Endothelial cell of umbilical vein (primary cell): Measurements from ENCODE around the gene GLCE. TPM values are rescaled to one million over a fixed set of nuclear protein-coding genes. Genes with fewer than 3 reads are reported as not detected.

Experiments used
- BruUV-seq: library from RNA; stranded (reverse); fragments of 400-500 nt; replicated peaks from 2 replicates; lab custom pipeline; 2021; lab: Mats Ljungman, UMichigan
- CTCF ChIA-PET: fragments of 300-600, 350-600 bp; sonication (Branson Sonifier 250); formaldehyde crosslinking; loops from one replicate; lab custom pipeline; 2021; ENCODE audit warnings: antibody characterized with exemption, inconsistent platforms; lab: Charles Lee
- POLR2A ChIA-PET: fragments of 300-600, 350-600 bp; sonication (Branson Sonifier 250); formaldehyde crosslinking; loops from one replicate; lab custom pipeline; 2021; ENCODE audit warnings: antibody characterized with exemption, inconsistent platforms; lab: Charles Lee
- DNase-seq: peaks from one replicate; pipeline ENCODE4 v3.0.0-alpha.2; 2011; ENCODE audit warnings: low read depth, low spot score
- FAIRE-seq: peaks from 2 replicates; lab custom pipeline; 2011; peaks lifted over from hg19 to GRCh38; lab: Jason Lieb, UNC
- H2AFZ ChIP-seq: 2 replicates; pipeline ENCODE4 v1.6.0; 2012; ENCODE audit warnings: low read depth, low read length, control low read depth, inconsistent platforms
- H3K27ac ChIP-seq: 2 replicates; pipeline ENCODE4 v1.5.1; 2011; ENCODE audit warnings: low read depth, mild to moderate bottlenecking, control low read depth, low read length, moderate library complexity; ENCODE audit not compliant: insufficient read depth
- H3K27me3 ChIP-seq, 2 experiments: 2 replicates each; pipeline versions ENCODE4 v1.6.0 to v1.6.1; 2011; ENCODE audit warnings: low read length in 2 of 2, mixed read lengths in 1 of 2; ENCODE audit not compliant: control insufficient read depth in 2 of 2, insufficient read depth in 2 of 2
- H3K36me3 ChIP-seq, 2 experiments: 2 replicates in 1 of 2; 3 replicates in 1 of 2; pipeline ENCODE4 v1.5.1; 2011; ENCODE audit warnings: low read length in 2 of 2, mild to moderate bottlenecking in 1 of 2, moderate library complexity in 1 of 2; ENCODE audit not compliant: control insufficient read depth in 2 of 2, insufficient read depth in 2 of 2; ENCODE audit errors: extremely low read depth in 1 of 2
- H3K4me1 ChIP-seq: 3 replicates; pipeline ENCODE4 v1.5.1; 2011; ENCODE audit warnings: mild to moderate bottlenecking, low read length; ENCODE audit not compliant: control insufficient read depth, insufficient read depth; ENCODE audit errors: extremely low read depth
- H3K4me2 ChIP-seq: 2 replicates; pipeline ENCODE4 v1.6.1; 2011; ENCODE audit warnings: low read length, control low read depth, mixed read lengths; ENCODE audit not compliant: insufficient read depth
- H3K4me3 ChIP-seq, 3 experiments: fragments of 200-600 bp in 1 of 3; sonication (generic), shearing (Covaris generic) in 1 of 3; replicated peaks in 1 of 3; 2 replicates each; pipeline ENCODE4 v1.5.1; 2011 to 2016; ENCODE audit warnings: control low read depth in 3 of 3, low read length in 3 of 3, mild to moderate bottlenecking in 2 of 3, inconsistent platforms in 1 of 3, low read depth in 1 of 3, moderate library complexity in 1 of 3; ENCODE audit not compliant: insufficient read depth in 1 of 3
- H3K79me2 ChIP-seq: 2 replicates; pipeline ENCODE4 v1.6.0; 2012; ENCODE audit warnings: low read length, inconsistent platforms; ENCODE audit not compliant: control insufficient read depth, insufficient read depth
- H3K9ac ChIP-seq: replicated peaks from 2 replicates; pipeline ENCODE3; 2011; ENCODE audit warnings: low read length, control low read depth; ENCODE audit not compliant: insufficient read depth; ENCODE audit errors: extremely low read depth
- H3K9me1 ChIP-seq: replicated peaks from 3 replicates; pipeline ENCODE4 v1.6.0; 2011; ENCODE audit warnings: mild to moderate bottlenecking, low read length; ENCODE audit not compliant: control insufficient read depth, insufficient read depth; ENCODE audit errors: extremely low read depth
- H3K9me3 ChIP-seq: replicated peaks from 2 replicates; pipeline ENCODE4 v1.5.1; 2012; ENCODE audit warnings: low read length, inconsistent platforms; ENCODE audit not compliant: control insufficient read depth, insufficient read depth
- H4K20me1 ChIP-seq: replicated peaks from 2 replicates; pipeline ENCODE3; 2011; ENCODE audit warnings: mild to moderate bottlenecking, low read length; ENCODE audit not compliant: control insufficient read depth, insufficient read depth; ENCODE audit errors: extremely low read depth
- EZH2 ChIP-seq: IDR thresholded peaks from 2 replicates; pipeline ENCODE4 v1.6.1; 2012; ENCODE audit warnings: borderline replicate concordance, low read depth, mild to moderate bottlenecking, moderate library complexity, low read length, inconsistent platforms; ENCODE audit not compliant: severe bottlenecking
- POLR2A ChIP-seq: IDR thresholded peaks from 2 replicates; pipeline ENCODE4 v1.6.1; 2012; ENCODE audit warnings: low read depth, mild to moderate bottlenecking, control low read depth, low read length
- dilution Hi-C: fragments of 300-500 bp; cut with MboI; formaldehyde crosslinking; loops from one replicate; pipeline ENCODE4 v1.15.0; 2019; ENCODE audit warnings: low sequenced_read_pairs; ENCODE audit not compliant: extremely low pct_ligation_motif_present
- intact Hi-C: fragments of 100-400 bp; cut with micrococcal nuclease; formaldehyde crosslinking; loops from one replicate; pipeline ENCODE4 v1.10.0; 2022
- polyA plus RNA-seq, 4 experiments: library from polyadenylated mRNA; depleted of rRNA in 3 of 4; stranded (reverse) in 3 of 4; unstranded in 1 of 4; fragments of >200 nt; gene quantifications; 2 replicates each; pipeline versions ENCODE4 v1.2.1 to v1.2.3, GENCODE V29; 2011 to 2012; ENCODE audit warnings: missing spikeins in 1 of 4
- total RNA-seq: library from RNA; stranded (reverse); gene quantifications from 2 replicates; pipeline ENCODE4 v1.2.3, GENCODE V29; 2021
- TF ChIP-seq, protein P1 (sequence below), 2 donors: IDR thresholded peaks; 1 replicate in 1 of 2; 2 replicates in 1 of 2; pipeline ENCODE4 v1.5.1; 2011; ENCODE audit warnings: low read length in 2 of 2, mild to moderate bottlenecking in 2 of 2, moderate library complexity in 2 of 2, control low read depth in 1 of 2, inconsistent platforms in 1 of 2, low read depth in 1 of 2; ENCODE audit not compliant: insufficient read depth in 1 of 2; ENCODE audit errors: extremely low read depth in 1 of 2
- TF ChIP-seq, protein P2 (sequence below): IDR thresholded peaks from 2 replicates; pipeline ENCODE4 v1.6.1; 2011; ENCODE audit not compliant: insufficient read depth, insufficient read length

The GLCE gene
- total and polyA plus RNA-seq, 2 donors (not counting 3 experiments of a cell fraction or from before 2014, with no cell fraction given), result 48.1 to 86.6 TPM

DNA sequence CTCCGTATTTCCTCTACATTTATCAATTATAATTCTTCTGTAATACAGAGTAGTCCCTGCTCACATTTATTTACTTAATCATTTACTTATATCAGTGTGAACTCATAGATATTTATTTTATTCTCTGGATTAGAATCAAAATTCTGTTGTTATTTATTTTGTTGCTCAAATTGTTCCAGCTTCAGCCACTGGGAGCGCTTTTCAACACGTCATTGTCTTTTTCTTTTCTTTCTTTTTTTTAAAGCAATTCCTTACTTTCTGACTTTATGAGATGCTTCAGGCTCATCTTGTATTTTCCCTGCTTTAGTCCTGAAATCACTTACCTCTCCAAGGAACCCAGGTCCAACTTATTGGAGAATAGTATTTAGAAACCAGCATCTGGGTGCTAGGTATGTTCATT lies 53.4 kb downstream of the GLCE start:
- FAIRE-seq (no peak), DNase-seq (no peak)
- no TSS peak for BruUV-seq
- Histone ChIP-seq H3K27ac (no peak overlapping the region), H3K79me2 (peaks cover 5% of the 10 kb centered on the region), H3K27me3 (no peaks in the 10 kb centered on the region), H3K4me1 (no peaks in the 10 kb centered on the region), H4K20me1 (no peaks in the 10 kb centered on the region), H3K4me2 (no peak overlapping the region), H3K9ac (no peak overlapping the region), H3K9me3 (no peaks in the 10 kb centered on the region), H2AFZ (no peak overlapping the region), H3K9me1 (no peaks in the 10 kb centered on the region), H3K4me3 (no peak overlapping the region), H3K36me3 (no peaks in the 10 kb centered on the region)
- dilution Hi-C loops, result no loop called here
- intact Hi-C loops, result no loop called here
- TF ChIP-seq, protein P1, sequence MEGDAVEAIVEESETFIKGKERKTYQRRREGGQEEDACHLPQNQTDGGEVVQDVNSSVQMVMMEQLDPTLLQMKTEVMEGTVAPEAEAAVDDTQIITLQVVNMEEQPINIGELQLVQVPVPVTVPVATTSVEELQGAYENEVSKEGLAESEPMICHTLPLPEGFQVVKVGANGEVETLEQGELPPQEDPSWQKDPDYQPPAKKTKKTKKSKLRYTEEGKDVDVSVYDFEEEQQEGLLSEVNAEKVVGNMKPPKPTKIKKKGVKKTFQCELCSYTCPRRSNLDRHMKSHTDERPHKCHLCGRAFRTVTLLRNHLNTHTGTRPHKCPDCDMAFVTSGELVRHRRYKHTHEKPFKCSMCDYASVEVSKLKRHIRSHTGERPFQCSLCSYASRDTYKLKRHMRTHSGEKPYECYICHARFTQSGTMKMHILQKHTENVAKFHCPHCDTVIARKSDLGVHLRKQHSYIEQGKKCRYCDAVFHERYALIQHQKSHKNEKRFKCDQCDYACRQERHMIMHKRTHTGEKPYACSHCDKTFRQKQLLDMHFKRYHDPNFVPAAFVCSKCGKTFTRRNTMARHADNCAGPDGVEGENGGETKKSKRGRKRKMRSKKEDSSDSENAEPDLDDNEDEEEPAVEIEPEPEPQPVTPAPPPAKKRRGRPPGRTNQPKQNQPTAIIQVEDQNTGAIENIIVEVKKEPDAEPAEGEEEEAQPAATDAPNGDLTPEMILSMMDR (IDR thresholded peaks at IDR 0.05; ENCODE audit: extremely low read depth in 1 of 2, insufficient read depth in 1 of 2, low read depth in 1 of 2, low read length in 2 of 2), result peak in 1 of 2 donors; percentile 3
- no peak for TF ChIP-seq POLR2A
- no peak for TF ChIP-seq EZH2
- CTCF ChIA-PET, result interaction anchor here (1.0 kb wide), 1 partner anchor 13 kb away, joined by 4 read pairs; no protein-coding TSS in a partner anchor
- POLR2A ChIA-PET, result no interaction called here

DNA sequence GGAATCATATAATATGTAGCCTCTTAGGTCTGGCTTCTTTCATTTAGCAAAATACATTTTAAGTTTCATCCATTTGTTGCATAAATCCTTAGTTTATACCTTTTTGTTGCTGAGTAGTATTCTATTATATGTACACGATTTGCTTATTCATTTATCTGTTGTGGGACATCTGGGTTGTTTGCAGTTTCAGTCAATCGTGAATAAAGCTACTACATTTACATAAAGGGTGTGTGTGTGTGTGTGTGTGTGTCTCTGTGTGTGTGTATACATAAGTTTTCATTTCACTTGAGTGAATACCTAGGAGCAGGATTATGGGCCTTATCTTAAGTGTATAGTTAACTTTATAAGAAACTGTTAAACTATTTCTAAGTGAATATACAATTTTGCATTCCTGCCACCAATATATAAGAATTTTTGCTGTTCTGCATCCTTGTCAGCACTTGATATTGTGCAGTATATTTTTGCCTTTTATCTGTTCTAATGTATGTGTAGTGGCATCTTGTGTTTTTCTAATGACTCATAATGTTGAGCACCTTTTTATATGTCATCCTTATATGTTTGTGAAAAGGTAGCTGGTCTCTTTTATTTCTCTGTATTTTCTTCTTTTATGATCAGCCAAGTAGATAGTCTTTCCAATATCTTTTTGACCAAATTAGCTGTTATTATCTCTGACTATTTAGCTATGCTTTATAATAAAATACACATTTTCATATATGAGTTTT lies 55.0 kb downstream of the GLCE start:
- Histone ChIP-seq H3K9ac (no peak overlapping the region), H3K79me2 (peaks cover 4% of the 10 kb centered on the region), H3K9me1 (no peaks in the 10 kb centered on the region), H3K27me3 (no peaks in the 10 kb centered on the region), H3K9me3 (no peaks in the 10 kb centered on the region), H4K20me1 (no peaks in the 10 kb centered on the region), H3K4me1 (no peaks in the 10 kb centered on the region), H3K27ac (no peak overlapping the region), H3K36me3 (no peaks in the 10 kb centered on the region), H3K4me3 (no peak overlapping the region), H3K4me2 (no peak overlapping the region), H2AFZ (no peak overlapping the region)
- intact Hi-C loops, result no loop called here
- TF ChIP-seq, protein P2, sequence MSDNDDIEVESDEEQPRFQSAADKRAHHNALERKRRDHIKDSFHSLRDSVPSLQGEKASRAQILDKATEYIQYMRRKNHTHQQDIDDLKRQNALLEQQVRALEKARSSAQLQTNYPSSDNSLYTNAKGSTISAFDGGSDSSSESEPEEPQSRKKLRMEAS, result no peak
- DNase-seq (no peak), FAIRE-seq (no peak)
- no TSS peak for BruUV-seq
- CTCF ChIA-PET, result interaction anchor here (0.6 to 1.4 kb wide), 4 partner anchors 10 to 156 kb away, joined by 3 read pairs; no protein-coding TSS in a partner anchor
- POLR2A ChIA-PET, result interaction anchor here (0.5 kb wide), 1 partner anchor 147 kb away, joined by 4 read pairs; no protein-coding TSS in a partner anchor
- dilution Hi-C loops, result no loop called here
